ENCODE results near the gene FAF2.

Gene FAF2

DNA sequence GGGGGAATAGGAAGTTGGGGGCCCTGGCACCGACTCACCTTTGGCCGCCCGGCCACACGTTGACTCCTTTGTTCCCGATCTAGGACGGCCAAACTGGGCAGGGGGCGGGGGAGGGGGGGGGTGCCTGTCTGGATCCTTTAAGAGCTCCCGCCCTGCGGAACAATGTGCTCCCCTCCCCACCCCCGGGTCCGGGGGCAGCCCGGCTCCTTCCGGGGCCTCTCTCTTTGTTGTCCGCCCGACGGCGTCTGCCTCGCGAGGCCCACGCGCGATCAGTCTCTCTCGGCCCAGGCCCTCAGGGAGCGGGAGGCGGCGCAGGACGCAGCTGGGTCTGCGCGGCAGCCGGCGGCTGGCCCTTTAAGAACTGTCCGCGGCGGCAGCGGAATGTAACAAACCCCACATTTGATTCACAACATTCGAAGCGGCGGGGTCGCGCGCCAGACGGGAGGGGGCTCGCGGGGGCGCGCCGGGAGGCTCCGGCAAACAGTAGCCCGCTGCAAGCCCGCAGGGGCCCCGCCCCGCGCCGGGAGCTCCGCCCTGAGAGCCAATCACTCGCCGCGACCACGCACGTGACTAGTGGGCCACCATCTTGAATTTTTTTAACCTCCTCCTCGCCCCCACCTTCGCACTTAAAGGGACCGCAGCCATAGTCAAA is 88.8 kb downstream of the FAF2 start, which contains the start of gene RNF44:
Gene RNF44 (minus strand): TSS at position 501 of the 652 bp plus-strand sequence. CDS start 4,930 bp downstream, outside the sequence.
- H3K9me3 ChIP-seq (ENCODE audit: severe bottlenecking), result no peaks in the 10 kb centered on the region
- no peaks in the 10 kb centered on the region for H3K27me3 ChIP-seq (ENCODE audit: insufficient read depth, low read depth, severe bottlenecking)

GRCh38 chr5:176537554-176538229 is 89.5 kb downstream of the FAF2 start:
- Histone ChIP-seq H3K27ac (peak overlapping the region; percentile 99), H3K4me3 (ENCODE audit: low read depth, low read length) (peak overlapping the region; percentile 77), H3K9me3 (ENCODE audit: severe bottlenecking) (no peaks in the 10 kb centered on the region), H3K36me3 (peaks cover 33% of the 10 kb centered on the region), H3K27me3 (ENCODE audit: insufficient read depth, low read depth, severe bottlenecking) (no peaks in the 10 kb centered on the region)
- TF ChIP-seq CTCF (IDR thresholded peaks at IDR 0.05; ENCODE audit: low read depth, low read length), result no peak
- DNase-seq, result peak; percentile 98

More for the DNA sequence above, 88.8 kb downstream of the FAF2 start, which contains the start of gene RNF44:
- H3K36me3 ChIP-seq, result peaks cover 34% of the 10 kb centered on the region
- peak within 1 kb of the TSS; percentile 99 for H3K27ac ChIP-seq
- DNase-seq, result peak; percentile 98
- H3K4me3 ChIP-seq (ENCODE audit: low read depth, low read length), result peak within 1 kb of the TSS; percentile 77
- no peak for TF ChIP-seq CTCF (IDR thresholded peaks at IDR 0.05; ENCODE audit: low read depth, low read length)

GRCh38 chr5:176538230-176538988 is 90.2 kb downstream of the FAF2 start:
- Histone ChIP-seq H3K27me3 (ENCODE audit: insufficient read depth, low read depth, severe bottlenecking) (no peaks in the 10 kb centered on the region), H3K9me3 (ENCODE audit: severe bottlenecking) (no peaks in the 10 kb centered on the region), H3K4me3 (ENCODE audit: low read depth, low read length) (peak overlapping the region; percentile 77), H3K27ac (peak overlapping the region; percentile 49), H3K36me3 (peaks cover 26% of the 10 kb centered on the region)
- no peak for DNase-seq
- TF ChIP-seq CTCF (IDR thresholded peaks at IDR 0.05; ENCODE audit: low read depth, low read length), result 0 out of 2 replicates have a peak, but pooled peaks have one; percentile 2

GRCh38 chr5:176538989-176539384 is 90.8 kb downstream of the FAF2 start:
- DNase-seq, result no peak
- Histone ChIP-seq H3K27me3 (ENCODE audit: insufficient read depth, low read depth, severe bottlenecking) (no peaks in the 10 kb centered on the region), H3K4me3 (ENCODE audit: low read depth, low read length) (no peak overlapping the region), H3K36me3 (peaks cover 22% of the 10 kb centered on the region), H3K9me3 (ENCODE audit: severe bottlenecking) (no peaks in the 10 kb centered on the region), H3K27ac (no peak overlapping the region)
- no peak for TF ChIP-seq CTCF (IDR thresholded peaks at IDR 0.05; ENCODE audit: low read depth, low read length)

DNA sequence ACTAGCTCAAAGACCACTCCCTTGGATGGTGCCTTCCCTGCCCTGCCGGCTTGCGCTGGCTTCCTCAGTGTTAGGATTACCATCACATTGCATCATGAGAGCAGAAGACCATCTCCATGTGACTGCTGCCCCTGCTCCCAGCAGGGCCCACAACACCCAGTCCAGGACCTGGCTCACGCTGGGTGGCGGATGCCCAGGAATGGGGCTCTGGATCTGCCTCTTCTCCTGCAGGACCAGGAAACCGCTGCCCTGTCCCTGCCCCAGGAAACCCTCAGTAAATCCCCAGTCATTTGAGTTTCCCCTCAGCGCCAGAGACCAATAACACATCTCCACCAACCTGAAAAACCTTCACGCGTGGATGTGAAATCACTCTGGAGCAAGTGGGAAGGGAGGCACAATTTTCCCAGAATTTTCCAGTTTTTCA is 92.3 kb downstream of the FAF2 start:
- Histone ChIP-seq H3K36me3 (peaks cover 8% of the 10 kb centered on the region), H3K27me3 (ENCODE audit: insufficient read depth, low read depth, severe bottlenecking) (no peaks in the 10 kb centered on the region), H3K27ac (peak overlapping the region; percentile 38), H3K4me3 (ENCODE audit: low read depth, low read length) (no peak overlapping the region), H3K9me3 (ENCODE audit: severe bottlenecking) (no peaks in the 10 kb centered on the region)
- peak; percentile 69 for DNase-seq
- no peak for TF ChIP-seq CTCF (IDR thresholded peaks at IDR 0.05; ENCODE audit: low read depth, low read length)
